DOHH2 (cell line): Measurements from ENCODE around the gene SMAD7.

Source experiments
- H3F3A ChIP-seq: fragments of 200-600 bp; sonication (generic), shearing (Covaris generic); 2 replicates; pipeline ENCODE4 v1.6.0; 2016; ENCODE audit warnings: antibody characterized with exemption, mild to moderate bottlenecking; ENCODE audit not compliant: control insufficient read depth, insufficient read depth
- H3K27ac ChIP-seq: fragments of 200-600 bp; sonication (generic); 2 replicates; pipeline ENCODE4 v1.5.1; 2014; ENCODE audit warnings: low read depth, mild to moderate bottlenecking, low read length, moderate library complexity
- H3K27me3 ChIP-seq: fragments of 200-600 bp; sonication (generic); 2 replicates; pipeline ENCODE4 v1.6.1; 2014; ENCODE audit warnings: mild to moderate bottlenecking, low read length, mixed read lengths; ENCODE audit not compliant: control insufficient read depth
- H3K36me3 ChIP-seq: fragments of 200-600 bp; sonication (generic); 2 replicates; pipeline ENCODE4 v1.6.1; 2014; ENCODE audit warnings: mild to moderate bottlenecking, low read length, moderate library complexity, mixed read lengths; ENCODE audit not compliant: control insufficient read depth
- H3K4me1 ChIP-seq: fragments of 200-600 bp; sonication (generic); 2 replicates; pipeline ENCODE4 v1.6.1; 2014; ENCODE audit warnings: mild to moderate bottlenecking, low read length, mixed read lengths; ENCODE audit not compliant: control insufficient read depth
- H3K4me2 ChIP-seq: fragments of 200-600 bp; sonication (generic); 2 replicates; pipeline ENCODE4 v1.6.0; 2014; ENCODE audit warnings: mild to moderate bottlenecking, low read length, moderate library complexity
- H3K4me3 ChIP-seq: fragments of 200-600 bp; sonication (generic); 2 replicates; pipeline ENCODE4 v1.5.1; 2014; ENCODE audit warnings: mild to moderate bottlenecking, low read length, mixed read lengths
- H3K79me2 ChIP-seq: fragments of 200-600 bp; sonication (generic); 2 replicates; pipeline ENCODE4 v1.6.1; 2014; ENCODE audit warnings: mild to moderate bottlenecking, low read length, mixed read lengths; ENCODE audit not compliant: control insufficient read depth
- H3K9me2 ChIP-seq: fragments of 200-600 bp; sonication (generic); replicated peaks from 2 replicates; pipeline ENCODE4 v1.6.1; 2014; ENCODE audit warnings: mild to moderate bottlenecking, low read length, mixed read lengths; ENCODE audit not compliant: control insufficient read depth
- H3K9me3 ChIP-seq: fragments of 200-600 bp; sonication (generic); 2 replicates; pipeline ENCODE4 v1.6.1; 2014; ENCODE audit warnings: antibody characterized with exemption, low read length, mixed read lengths; ENCODE audit not compliant: control insufficient read depth, insufficient read depth
- H4K20me1 ChIP-seq: fragments of 200-600 bp; sonication (generic); 2 replicates; pipeline ENCODE4 v1.6.0; 2014; ENCODE audit warnings: low read depth, mild to moderate bottlenecking, antibody characterized with exemption, low read length, moderate library complexity; ENCODE audit not compliant: control insufficient read depth, insufficient read depth
- EZH2phosphoT487 ChIP-seq: fragments of 200-600 bp; sonication (generic); IDR thresholded peaks from 2 replicates; pipeline ENCODE4 v1.6.1; 2017; ENCODE audit warnings: borderline replicate concordance, mild to moderate bottlenecking, antibody characterized with exemption, low read length, moderate library complexity, mixed read lengths
- TF ChIP-seq, protein P1 (sequence below): fragments of 200-600 bp; sonication (generic); IDR thresholded peaks from one replicate; pipeline ENCODE4 v1.5.1; 2014; ENCODE audit warnings: antibody characterized with exemption, mild to moderate bottlenecking, low read depth, low read length; ENCODE audit not compliant: poor library complexity, severe bottlenecking

The SMAD7 gene

DNA sequence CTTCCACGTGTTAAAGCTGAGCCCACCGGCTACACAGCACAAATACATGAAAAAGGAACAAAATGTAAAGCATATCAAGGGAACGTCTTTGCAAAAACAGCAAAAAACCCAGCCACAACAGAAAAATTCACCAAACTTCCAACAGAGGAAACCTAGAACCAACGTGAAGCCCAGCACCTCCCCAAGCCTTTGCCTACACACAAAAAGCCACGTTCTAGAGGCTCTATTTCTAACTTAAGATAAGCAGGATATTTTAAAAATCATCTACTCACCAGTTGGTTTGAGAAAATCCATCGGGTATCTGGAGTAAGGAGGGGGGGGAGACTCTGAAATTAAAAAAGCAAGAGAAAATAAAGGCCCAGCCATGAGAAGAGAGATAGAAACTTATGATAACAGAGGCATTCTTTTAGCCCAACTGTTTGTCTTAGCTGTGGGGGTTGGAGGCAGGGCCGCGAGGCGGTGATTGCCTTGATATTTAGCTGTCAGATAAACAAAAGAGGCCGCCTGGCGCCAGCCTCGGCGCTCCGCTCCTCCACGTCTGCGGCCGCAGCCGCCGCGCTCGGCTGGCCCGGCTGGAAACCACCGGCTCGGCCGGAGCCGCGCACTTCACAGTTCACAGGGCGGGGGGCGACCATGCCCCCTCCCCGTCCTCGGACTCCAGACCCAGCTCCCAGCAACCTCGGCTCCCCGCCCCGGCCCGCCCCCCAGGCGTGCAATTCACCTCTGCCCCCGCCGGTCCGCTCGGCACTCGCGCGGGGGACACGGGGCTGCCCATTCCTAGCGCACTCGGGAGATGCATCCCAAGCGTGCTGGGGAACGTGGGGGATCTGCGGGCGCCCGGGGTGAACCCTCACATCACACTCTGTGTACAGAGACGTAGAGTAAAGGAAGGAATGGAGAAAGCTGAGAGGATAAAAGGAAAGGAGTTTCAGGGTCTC is 2.4 kb downstream of the SMAD7 start:
- H3K79me2 ChIP-seq = no peaks in the 10 kb centered on the region
- H3K4me2 ChIP-seq = peak overlapping the region; percentile 74
- H3K9me2 ChIP-seq = no peaks in the 10 kb centered on the region
- H3F3A ChIP-seq = peaks cover 2% of the 10 kb centered on the region; the same call in 1 of the 2 replicates
- H3K9me3 ChIP-seq = no peaks in the 10 kb centered on the region
- H3K4me3 ChIP-seq = peak overlapping the region; percentile 68
- peaks cover 64% of the 10 kb centered on the region for H3K4me1 ChIP-seq
- TF ChIP-seq, protein P1, sequence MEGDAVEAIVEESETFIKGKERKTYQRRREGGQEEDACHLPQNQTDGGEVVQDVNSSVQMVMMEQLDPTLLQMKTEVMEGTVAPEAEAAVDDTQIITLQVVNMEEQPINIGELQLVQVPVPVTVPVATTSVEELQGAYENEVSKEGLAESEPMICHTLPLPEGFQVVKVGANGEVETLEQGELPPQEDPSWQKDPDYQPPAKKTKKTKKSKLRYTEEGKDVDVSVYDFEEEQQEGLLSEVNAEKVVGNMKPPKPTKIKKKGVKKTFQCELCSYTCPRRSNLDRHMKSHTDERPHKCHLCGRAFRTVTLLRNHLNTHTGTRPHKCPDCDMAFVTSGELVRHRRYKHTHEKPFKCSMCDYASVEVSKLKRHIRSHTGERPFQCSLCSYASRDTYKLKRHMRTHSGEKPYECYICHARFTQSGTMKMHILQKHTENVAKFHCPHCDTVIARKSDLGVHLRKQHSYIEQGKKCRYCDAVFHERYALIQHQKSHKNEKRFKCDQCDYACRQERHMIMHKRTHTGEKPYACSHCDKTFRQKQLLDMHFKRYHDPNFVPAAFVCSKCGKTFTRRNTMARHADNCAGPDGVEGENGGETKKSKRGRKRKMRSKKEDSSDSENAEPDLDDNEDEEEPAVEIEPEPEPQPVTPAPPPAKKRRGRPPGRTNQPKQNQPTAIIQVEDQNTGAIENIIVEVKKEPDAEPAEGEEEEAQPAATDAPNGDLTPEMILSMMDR = no peak
- TF ChIP-seq EZH2phosphoT487 = no peak; the same call in 1 of the 2 replicates
- no peaks in the 10 kb centered on the region for H3K36me3 ChIP-seq
- no peak overlapping the region for H3K27ac ChIP-seq
- H4K20me1 ChIP-seq = 0 out of 2 replicates have a peak, but pooled peaks cover 4% of the 10 kb centered on the region
- H3K27me3 ChIP-seq = peaks cover 60% of the 10 kb centered on the region

DNA sequence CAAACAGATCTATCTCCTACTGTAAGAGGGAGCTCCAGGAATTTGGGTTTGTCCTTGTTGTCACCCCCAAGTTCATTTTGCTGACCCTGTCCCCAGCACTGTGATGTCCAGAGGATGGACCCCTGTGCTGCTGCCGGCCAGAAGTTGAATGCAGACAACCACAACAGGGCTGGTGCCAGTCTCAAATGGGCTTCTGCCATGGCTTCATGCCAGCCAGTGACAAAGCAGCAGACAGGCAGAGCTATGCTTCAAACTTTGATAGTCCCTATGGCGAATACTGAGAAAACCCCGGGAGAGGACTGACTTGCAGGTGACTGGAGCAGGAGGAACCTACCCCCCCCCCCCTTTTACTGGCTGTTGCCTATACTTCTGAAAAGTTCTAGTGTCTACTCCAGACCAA is 3.2 kb downstream of the SMAD7 start:
- H3K4me1 ChIP-seq = peaks cover 58% of the 10 kb centered on the region
- H3K9me3 ChIP-seq = no peaks in the 10 kb centered on the region
- H3K27ac ChIP-seq = no peak overlapping the region
- no peaks in the 10 kb centered on the region for H3K36me3 ChIP-seq
- TF ChIP-seq, protein P1 = no peak
- TF ChIP-seq EZH2phosphoT487 = no peak
- 0 out of 2 replicates have a peak, but pooled peaks cover 4% of the 10 kb centered on the region for H4K20me1 ChIP-seq
- no peaks in the 10 kb centered on the region for H3F3A ChIP-seq
- peak overlapping the region; percentile 68 for H3K4me3 ChIP-seq
- H3K79me2 ChIP-seq = no peaks in the 10 kb centered on the region
- peak overlapping the region; percentile 74 for H3K4me2 ChIP-seq
- no peaks in the 10 kb centered on the region for H3K9me2 ChIP-seq
- peaks cover 61% of the 10 kb centered on the region for H3K27me3 ChIP-seq

DNA sequence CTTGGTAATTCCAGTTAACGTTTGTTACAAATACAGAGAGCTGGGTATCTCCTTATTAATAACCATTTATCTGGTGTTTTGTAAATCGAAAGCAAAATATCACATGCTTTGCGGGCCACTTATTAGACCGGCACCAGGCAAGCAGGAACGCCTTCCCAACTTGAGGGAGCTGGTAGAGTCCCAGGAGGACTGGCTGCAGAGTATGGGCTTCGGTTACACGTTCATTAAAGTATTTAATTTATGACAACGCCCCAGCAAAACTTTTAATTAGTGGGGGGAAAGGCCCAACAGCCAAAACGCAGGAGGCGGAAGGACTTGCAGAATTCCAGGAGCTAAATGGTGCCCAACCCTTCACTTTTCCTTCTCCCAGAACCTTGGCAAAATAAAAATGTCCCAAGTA is 3.7 kb downstream of the SMAD7 start:
- 0 out of 2 replicates have a peak, but pooled peaks cover 4% of the 10 kb centered on the region for H4K20me1 ChIP-seq
- no peaks in the 10 kb centered on the region for H3K36me3 ChIP-seq
- no peaks in the 10 kb centered on the region for H3F3A ChIP-seq
- peaks cover 54% of the 10 kb centered on the region for H3K4me1 ChIP-seq
- TF ChIP-seq, protein P1 = no peak
- no peak for TF ChIP-seq EZH2phosphoT487
- no peaks in the 10 kb centered on the region for H3K9me2 ChIP-seq
- no peak overlapping the region for H3K27ac ChIP-seq
- 0 out of 2 replicates have a peak overlapping the region, but pooled peaks have one; percentile 74 for H3K4me2 ChIP-seq
- no peaks in the 10 kb centered on the region for H3K79me2 ChIP-seq
- H3K27me3 ChIP-seq = peaks cover 62% of the 10 kb centered on the region
- no peak overlapping the region for H3K4me3 ChIP-seq
- H3K9me3 ChIP-seq = no peaks in the 10 kb centered on the region
